Chondrocyte (in vitro differentiated cells): ENCODE results near the gene S1PR2. TPM values are rescaled to one million over a fixed set of nuclear protein-coding genes. Genes with fewer than 3 reads are reported as not detected.
A peak's percentile ranks its signal among the peaks of the same experiment; 100 is the strongest.

Source experiments
- DNase-seq: peaks from one replicate; pipeline ENCODE4 v3.0.0; 2021; ENCODE audit warnings: mixed read lengths, low spot score
- H3K27ac Mint-ChIP-seq: one replicate; pipeline ENCODE4 v1.8.0; 2021; ENCODE audit warnings: mild to moderate bottlenecking, moderate library complexity, mixed read lengths; ENCODE audit not compliant: unreplicated experiment
- H3K27me3 Mint-ChIP-seq: 2 replicates; pipeline ENCODE4 v1.8.0; 2021; ENCODE audit warnings: low read depth, mixed read lengths
- H3K36me3 Mint-ChIP-seq: 2 replicates; pipeline ENCODE4 v1.8.0; 2021; ENCODE audit warnings: low read depth, mixed read lengths
- H3K4me1 Mint-ChIP-seq: 2 replicates; pipeline ENCODE4 v1.8.0; 2021; ENCODE audit warnings: low read depth, mild to moderate bottlenecking, mixed read lengths
- H3K4me3 Mint-ChIP-seq: one replicate; pipeline ENCODE4 v1.8.0; 2021; ENCODE audit warnings: mild to moderate bottlenecking, moderate library complexity, mixed read lengths; ENCODE audit not compliant: unreplicated experiment
- H3K9me3 Mint-ChIP-seq: 2 replicates; pipeline ENCODE4 v1.8.0; 2021; ENCODE audit warnings: low read depth, mixed read lengths
- CTCF ChIP-seq: fragments of 200-600 bp; sonication (generic); IDR thresholded peaks from 2 replicates; pipeline ENCODE4 v1.5.0; 2021; ENCODE audit warnings: antibody characterized with exemption, mild to moderate bottlenecking, moderate library complexity
- total RNA-seq: library from RNA; stranded (reverse); gene quantifications from 3 replicates; pipeline ENCODE4 v1.2.1, GENCODE V29; 2021

Gene S1PR2
- total RNA-seq, 1 donor from 2014 or later, result 12.0 TPM

DNA sequence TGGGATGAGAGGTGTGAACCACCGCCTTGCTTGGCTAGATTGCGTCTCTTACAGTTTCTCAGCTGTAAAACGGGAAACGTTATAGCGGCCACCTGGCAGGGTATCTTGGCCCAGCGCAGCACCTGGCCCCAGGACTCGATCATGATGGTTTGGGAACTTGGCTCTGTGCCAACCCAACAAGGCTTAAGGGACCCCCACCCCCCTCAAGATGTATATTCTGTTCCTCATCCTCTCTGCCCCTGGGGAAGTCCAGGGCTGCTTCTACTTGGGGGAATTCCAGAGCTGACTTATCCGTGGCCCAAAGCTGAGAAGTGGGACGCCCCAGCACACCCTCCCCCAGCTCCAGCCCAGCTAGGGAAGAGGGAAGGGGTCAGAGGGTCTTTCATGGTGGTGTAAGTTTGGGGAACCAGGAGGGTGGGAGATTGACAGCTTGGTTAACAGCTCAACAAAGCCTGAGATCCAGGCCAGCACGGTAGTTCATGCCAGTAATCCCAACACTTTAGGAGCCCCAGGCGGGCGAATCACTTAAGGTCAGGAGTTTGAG, 40.5 kb upstream of the S1PR2 start:
- no peak for TF ChIP-seq CTCF
- peaks cover 17% of the 10 kb centered on the region for H3K4me1 Mint-ChIP-seq

DNA sequence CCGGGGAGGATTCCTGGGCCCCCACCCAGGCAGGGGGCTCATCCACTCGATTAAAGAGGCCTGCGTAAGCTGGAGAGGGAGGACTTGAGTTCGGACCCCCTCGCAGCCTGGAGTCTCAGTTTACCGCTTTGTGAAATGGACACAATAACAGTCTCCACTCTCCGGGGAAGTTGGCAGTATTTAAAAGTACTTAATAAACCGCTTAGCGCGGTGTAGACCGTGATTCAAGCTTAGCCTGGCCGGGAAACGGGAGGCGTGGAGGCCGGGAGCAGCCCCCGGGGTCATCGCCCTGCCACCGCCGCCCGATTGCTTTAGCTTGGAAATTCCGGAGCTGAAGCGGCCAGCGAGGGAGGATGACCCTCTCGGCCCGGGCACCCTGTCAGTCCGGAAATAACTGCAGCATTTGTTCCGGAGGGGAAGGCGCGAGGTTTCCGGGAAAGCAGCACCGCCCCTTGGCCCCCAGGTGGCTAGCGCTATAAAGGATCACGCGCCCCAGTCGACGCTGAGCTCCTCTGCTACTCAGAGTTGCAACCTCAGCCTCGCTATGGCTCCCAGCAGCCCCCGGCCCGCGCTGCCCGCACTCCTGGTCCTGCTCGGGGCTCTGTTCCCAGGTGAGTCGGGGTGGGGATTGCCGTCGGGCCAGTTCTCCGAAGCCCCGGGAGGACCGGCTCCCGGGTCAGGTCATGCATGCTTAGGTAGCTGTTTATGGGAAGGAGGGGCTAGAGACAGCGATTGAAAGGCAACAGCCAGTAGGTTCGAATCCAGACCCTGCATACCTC, 39.7 kb upstream of the S1PR2 start, which contains the start of gene ICAM1:
ICAM1 (plus strand) TSS at position 505 of the 779 bp plus-strand sequence; CDS start at position 545, 40 bp downstream.
- DNase-seq, result no peak
- Mint-ChIP-seq H3K9me3 (no peaks in the 10 kb centered on the region), H3K4me1 (peaks cover 15% of the 10 kb centered on the region), H3K36me3 (peaks cover 1% of the 10 kb centered on the region), H3K4me3 (peak within 1 kb of the TSS; percentile 58), H3K27me3 (no peaks in the 10 kb centered on the region), H3K27ac (peak within 1 kb of the TSS; percentile 12)
- peak; percentile 15 for TF ChIP-seq CTCF

More for the DNA sequence above, 40.5 kb upstream of the S1PR2 start:
- no peak for DNase-seq
- Mint-ChIP-seq H3K27me3 (no peaks in the 10 kb centered on the region), H3K9me3 (no peaks in the 10 kb centered on the region), H3K36me3 (peaks cover 1% of the 10 kb centered on the region), H3K27ac (peak overlapping the region; percentile 12), H3K4me3 (peak overlapping the region; percentile 58)

DNA sequence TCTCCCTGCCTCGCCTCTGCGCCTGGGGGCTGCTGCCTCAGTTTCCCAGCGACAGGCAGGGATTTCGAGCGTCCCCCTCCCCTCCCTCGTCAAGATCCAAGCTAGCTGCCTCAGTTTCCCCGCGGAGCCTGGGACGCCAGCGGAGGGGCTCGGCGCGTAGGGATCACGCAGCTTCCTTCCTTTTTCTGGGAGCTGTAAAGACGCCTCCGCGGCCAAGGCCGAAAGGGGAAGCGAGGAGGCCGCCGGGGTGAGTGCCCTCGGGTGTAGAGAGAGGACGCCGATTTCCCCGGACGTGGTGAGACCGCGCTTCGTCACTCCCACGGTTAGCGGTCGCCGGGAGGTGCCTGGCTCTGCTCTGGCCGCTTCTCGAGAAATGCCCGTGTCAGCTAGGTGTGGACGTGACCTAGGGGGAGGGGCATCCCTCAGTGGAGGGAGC, 39.1 kb upstream of the S1PR2 start:
- Mint-ChIP-seq H3K36me3 (peaks cover 1% of the 10 kb centered on the region), H3K9me3 (no peaks in the 10 kb centered on the region), H3K27ac (no peak overlapping the region), H3K27me3 (no peaks in the 10 kb centered on the region), H3K4me3 (peak overlapping the region; percentile 58), H3K4me1 (peaks cover 15% of the 10 kb centered on the region)
- no peak for TF ChIP-seq CTCF
- no peak for DNase-seq

DNA sequence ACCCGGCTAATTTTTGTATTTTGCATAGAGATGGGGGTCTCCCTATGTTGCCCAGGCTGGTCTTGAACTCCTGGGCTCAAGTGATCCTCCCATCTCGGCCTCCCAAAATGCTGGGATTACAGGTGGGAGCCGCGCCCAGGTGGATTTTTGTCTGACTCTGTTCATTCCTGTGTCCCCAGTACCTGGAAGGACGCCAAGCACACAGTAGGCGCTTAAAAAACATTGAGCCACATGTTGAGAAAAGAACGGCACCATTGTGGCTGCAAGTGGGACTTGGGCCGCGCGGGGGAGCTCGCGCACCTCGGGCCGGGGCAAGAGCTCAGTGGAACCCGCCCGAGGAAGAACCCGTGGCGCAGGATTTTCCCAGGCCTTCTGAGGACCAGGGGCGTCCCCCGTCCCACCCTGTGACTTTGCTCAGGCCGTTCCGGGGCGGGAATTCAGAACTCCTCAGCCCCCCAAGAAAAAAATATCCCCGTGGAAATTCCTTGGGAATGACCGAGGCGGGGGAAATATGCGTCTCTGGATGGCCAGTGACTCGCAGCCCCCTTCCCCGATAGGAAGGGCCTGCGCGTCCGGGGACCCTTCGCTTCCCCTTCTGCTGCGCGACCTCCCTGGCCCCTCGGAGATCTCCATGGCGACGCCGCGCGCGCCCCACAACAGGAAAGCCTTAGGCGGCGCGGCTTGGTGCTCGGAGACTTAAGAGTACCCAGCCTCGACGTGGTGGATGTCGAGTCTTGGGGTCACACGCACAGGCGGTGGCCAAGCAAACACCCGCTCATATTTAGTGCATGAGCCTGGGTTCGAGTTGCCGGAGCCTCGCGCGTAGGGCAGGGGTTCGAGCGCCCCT, 38.4 kb upstream of the S1PR2 start:
- Mint-ChIP-seq H3K4me1 (peaks cover 15% of the 10 kb centered on the region), H3K27ac (peak overlapping the region; percentile 59), H3K9me3 (no peaks in the 10 kb centered on the region), H3K36me3 (peaks cover 1% of the 10 kb centered on the region), H3K4me3 (peak overlapping the region; percentile 58), H3K27me3 (no peaks in the 10 kb centered on the region)
- no peak for DNase-seq
- peak; percentile 94 for TF ChIP-seq CTCF

DNA sequence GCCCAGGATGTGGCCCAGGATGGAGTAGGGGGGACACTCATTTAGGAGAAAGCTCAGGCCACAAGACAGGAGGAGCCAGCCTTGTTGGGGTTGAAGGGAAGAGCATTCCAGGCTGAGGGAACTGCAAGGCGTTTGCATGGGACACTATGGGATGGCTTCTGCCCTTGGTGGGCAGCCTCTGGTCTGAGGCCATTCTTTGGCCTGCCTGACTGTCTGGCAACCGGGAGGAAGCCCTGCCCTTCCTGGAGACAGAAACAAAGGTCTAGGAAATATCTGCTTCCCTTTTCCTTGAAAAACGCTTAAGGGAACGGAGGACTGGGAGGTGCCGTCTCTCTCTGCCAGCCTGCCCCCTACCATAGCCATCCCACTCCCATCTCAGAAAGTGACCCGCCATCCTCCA, 36.9 kb upstream of the S1PR2 start:
- peaks cover 13% of the 10 kb centered on the region for H3K4me1 Mint-ChIP-seq
- H3K36me3 Mint-ChIP-seq, result no peaks in the 10 kb centered on the region
- no peaks in the 10 kb centered on the region for H3K27me3 Mint-ChIP-seq
- no peak overlapping the region for H3K27ac Mint-ChIP-seq
- no peak for TF ChIP-seq CTCF
- no peak for DNase-seq
- H3K4me3 Mint-ChIP-seq, result no peak overlapping the region
- no peaks in the 10 kb centered on the region for H3K9me3 Mint-ChIP-seq
